Keratinocyte (primary cell): ENCODE data around the gene PLTP. TPM values are rescaled to one million over a fixed set of nuclear protein-coding genes. Genes with fewer than 3 reads are reported as not detected.

Experiments
- DNase-seq: peaks from one replicate; pipeline ENCODE4 v3.0.0-alpha.2; 2011; ENCODE audit warnings: low read depth, missing footprints, low spot score
- FAIRE-seq: peaks from 2 replicates; lab custom pipeline; 2011; peaks lifted over from hg19 to GRCh38; lab: Jason Lieb, UNC
- H2AFZ ChIP-seq: 2 replicates; pipeline ENCODE4 v1.6.0; 2012; ENCODE audit warnings: low read length, control low read depth, inconsistent platforms; ENCODE audit not compliant: control insufficient read depth
- H3K27ac ChIP-seq: 2 replicates; pipeline ENCODE4 v1.5.1; 2011; ENCODE audit warnings: low read length; ENCODE audit not compliant: control insufficient read depth, insufficient read depth
- H3K27me3 ChIP-seq: 3 replicates; pipeline ENCODE4 v1.6.0; 2011; ENCODE audit warnings: low read length; ENCODE audit not compliant: control insufficient read depth, insufficient read depth; ENCODE audit errors: extremely low read depth
- H3K36me3 ChIP-seq, 2 experiments: 2 replicates in 1 of 2; 3 replicates in 1 of 2; pipeline ENCODE4 v1.5.1; 2011; ENCODE audit warnings: low read length in 2 of 2, mild to moderate bottlenecking in 1 of 2; ENCODE audit not compliant: control insufficient read depth in 2 of 2, insufficient read depth in 2 of 2; ENCODE audit errors: extremely low read depth in 1 of 2
- H3K4me1 ChIP-seq: 3 replicates; pipeline ENCODE4 v1.5.1; 2011; ENCODE audit warnings: low read length; ENCODE audit not compliant: control insufficient read depth, insufficient read depth; ENCODE audit errors: extremely low read depth
- H3K4me2 ChIP-seq: 3 replicates; pipeline ENCODE4 v1.6.0; 2011; ENCODE audit warnings: low read depth, low read length; ENCODE audit not compliant: control insufficient read depth, insufficient read depth; ENCODE audit errors: extremely low read depth
- H3K4me3 ChIP-seq, 3 experiments: fragments of 200-600 bp in 1 of 3; sonication (generic) in 1 of 3; 2 replicates in 2 of 3; 3 replicates in 1 of 3; pipeline ENCODE4 v1.5.1; 2011 to 2016; ENCODE audit warnings: low read length in 3 of 3, mild to moderate bottlenecking in 3 of 3, control low read depth in 2 of 3, inconsistent platforms in 1 of 3, low read depth in 1 of 3, mixed read lengths in 1 of 3, mixed run types in 1 of 3, moderate library complexity in 1 of 3; ENCODE audit not compliant: control insufficient read depth in 2 of 3, insufficient read depth in 2 of 3; ENCODE audit errors: extremely low read depth in 1 of 3
- H3K79me2 ChIP-seq: 2 replicates; pipeline ENCODE4 v1.6.0; 2012; ENCODE audit warnings: low read length; ENCODE audit not compliant: control insufficient read depth, insufficient read depth
- H3K9ac ChIP-seq: 3 replicates; pipeline ENCODE4 v1.6.0; 2011; ENCODE audit warnings: low read length; ENCODE audit not compliant: control insufficient read depth, insufficient read depth; ENCODE audit errors: extremely low read depth
- H3K9me1 ChIP-seq: 3 replicates; pipeline ENCODE4 v1.6.0; 2011; ENCODE audit warnings: low read length; ENCODE audit not compliant: control insufficient read depth, insufficient read depth; ENCODE audit errors: extremely low read depth
- H3K9me3 ChIP-seq: 2 replicates; pipeline ENCODE4 v1.5.1; 2012; ENCODE audit warnings: low read depth, low read length; ENCODE audit not compliant: control insufficient read depth
- H4K20me1 ChIP-seq: 3 replicates; pipeline ENCODE4 v1.6.0; 2011; ENCODE audit warnings: low read length; ENCODE audit not compliant: control insufficient read depth, insufficient read depth; ENCODE audit errors: extremely low read depth
- EZH2 ChIP-seq: IDR thresholded peaks from one replicate; pipeline ENCODE4 v1.6.1; 2012; ENCODE audit warnings: inconsistent platforms, mild to moderate bottlenecking, low read length, moderate library complexity
- dilution Hi-C: fragments of 300-500 bp; cut with MboI; formaldehyde crosslinking; loops from one replicate; pipeline ENCODE4 v1.7.0; 2020; ENCODE audit warnings: low sequenced_read_pairs; ENCODE audit not compliant: extremely low pct_ligation_motif_present
- polyA plus RNA-seq, 5 experiments: library from polyadenylated mRNA; depleted of rRNA in 3 of 5; stranded (reverse) in 3 of 5; stranded (forward) in 1 of 5; unstranded in 1 of 5; fragments of >200 nt; gene quantifications; 1 replicate in 1 of 5; 2 replicates in 3 of 5; 3 replicates in 1 of 5; pipeline versions ENCODE4 v1.2.1 to v1.2.3, GENCODE V29; 2011 to 2012; ENCODE audit warnings: missing spikeins in 2 of 5, low read depth in 1 of 5, low replicate concordance in 1 of 5
- TF ChIP-seq, protein P1 (sequence below), 3 experiments: IDR thresholded peaks in 1 of 3; conservative IDR thresholded peaks in 1 of 3; optimal IDR thresholded peaks in 1 of 3; 2 replicates in 2 of 3; 3 replicates in 1 of 3; pipeline versions ENCODE3 to v1.5.1; 2011; ENCODE audit warnings: low read length in 3 of 3, mild to moderate bottlenecking in 3 of 3, moderate library complexity in 2 of 3, control low read depth in 1 of 3, inconsistent platforms in 1 of 3; ENCODE audit not compliant: insufficient read depth in 2 of 3; ENCODE audit errors: extremely low read depth in 1 of 3

Gene PLTP
- polyA plus RNA-seq, 1 donor (not counting 4 experiments of a cell fraction or from before 2014, with no cell fraction given) = 26.3 TPM

DNA sequence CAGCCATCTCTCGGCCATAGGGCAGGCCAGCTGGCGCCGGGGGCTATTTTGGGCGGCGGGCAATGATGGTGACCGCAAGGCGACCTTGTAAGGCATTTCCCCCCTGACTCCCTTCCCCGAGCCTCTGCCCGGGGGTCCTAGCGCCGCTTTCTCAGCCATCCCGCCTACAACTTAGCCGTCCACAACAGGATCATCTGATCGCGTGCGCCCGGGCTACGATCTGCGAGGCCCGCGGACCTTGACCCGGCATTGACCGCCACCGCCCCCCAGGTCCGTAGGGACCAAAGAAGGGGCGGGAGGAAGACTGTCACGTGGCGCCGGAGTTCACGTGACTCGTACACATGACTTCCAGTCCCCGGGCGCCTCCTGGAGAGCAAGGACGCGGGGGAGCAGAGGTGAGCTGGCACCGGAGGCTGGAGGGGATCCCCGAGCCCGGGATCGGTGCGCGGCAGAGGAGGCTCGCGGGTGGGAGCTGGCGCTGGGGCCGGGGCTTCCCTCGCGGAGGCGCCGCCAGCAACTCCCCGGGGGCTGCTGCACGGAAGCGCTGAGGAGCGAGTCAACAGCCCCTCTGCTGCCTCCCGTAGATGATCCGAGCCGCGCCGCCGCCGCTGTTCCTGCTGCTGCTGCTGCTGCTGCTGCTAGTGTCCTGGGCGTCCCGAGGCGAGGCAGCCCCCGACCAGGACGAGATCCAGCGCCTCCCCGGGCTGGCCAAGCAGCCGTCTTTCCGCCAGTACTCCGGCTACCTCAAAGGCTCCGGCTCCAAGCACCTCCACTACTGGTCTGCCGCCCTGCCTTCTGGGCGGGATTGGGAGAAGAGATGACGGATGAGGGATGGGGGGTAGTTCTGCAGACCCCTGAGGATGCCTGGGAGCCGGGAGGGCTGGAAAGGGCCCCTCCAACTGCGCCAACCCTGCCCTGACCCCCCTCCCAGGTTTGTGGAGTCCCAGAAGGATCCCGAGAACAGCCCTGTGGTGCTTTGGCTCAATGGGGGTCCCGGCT, 20.7 kb downstream of the PLTP start, which contains the start of the genes CTSA and NEURL2:
Gene CTSA, plus strand, starts transcription at position 351 of the 999 bp plus-strand sequence. Its CDS starts 234 bp downstream, at position 585.
Gene NEURL2, minus strand, starts transcription at position 224 of the 999 bp plus-strand sequence. Its CDS starts 217 bp downstream, at position 7.
- peak within 1 kb of the TSS; percentile 90 for H2AFZ ChIP-seq
- TF ChIP-seq, protein P1, sequence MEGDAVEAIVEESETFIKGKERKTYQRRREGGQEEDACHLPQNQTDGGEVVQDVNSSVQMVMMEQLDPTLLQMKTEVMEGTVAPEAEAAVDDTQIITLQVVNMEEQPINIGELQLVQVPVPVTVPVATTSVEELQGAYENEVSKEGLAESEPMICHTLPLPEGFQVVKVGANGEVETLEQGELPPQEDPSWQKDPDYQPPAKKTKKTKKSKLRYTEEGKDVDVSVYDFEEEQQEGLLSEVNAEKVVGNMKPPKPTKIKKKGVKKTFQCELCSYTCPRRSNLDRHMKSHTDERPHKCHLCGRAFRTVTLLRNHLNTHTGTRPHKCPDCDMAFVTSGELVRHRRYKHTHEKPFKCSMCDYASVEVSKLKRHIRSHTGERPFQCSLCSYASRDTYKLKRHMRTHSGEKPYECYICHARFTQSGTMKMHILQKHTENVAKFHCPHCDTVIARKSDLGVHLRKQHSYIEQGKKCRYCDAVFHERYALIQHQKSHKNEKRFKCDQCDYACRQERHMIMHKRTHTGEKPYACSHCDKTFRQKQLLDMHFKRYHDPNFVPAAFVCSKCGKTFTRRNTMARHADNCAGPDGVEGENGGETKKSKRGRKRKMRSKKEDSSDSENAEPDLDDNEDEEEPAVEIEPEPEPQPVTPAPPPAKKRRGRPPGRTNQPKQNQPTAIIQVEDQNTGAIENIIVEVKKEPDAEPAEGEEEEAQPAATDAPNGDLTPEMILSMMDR (optimal IDR thresholded peaks at IDR 0.05 in 1 of 3, IDR thresholded peaks at IDR 0.05 in 1 of 3, conservative IDR thresholded peaks at IDR 0.05 in 1 of 3; ENCODE audit: extremely low read depth in 1 of 3, insufficient read depth in 2 of 3, low read length in 3 of 3) = peak in 2 of 3 experiments; percentile 1 to 30
- TF ChIP-seq EZH2 = no peak
- no peaks in the 10 kb centered on the region for H3K9me1 ChIP-seq
- no peaks in the 10 kb centered on the region for H3K79me2 ChIP-seq
- peaks cover 0 to 9% of the 10 kb centered on the region in 2 experiments for H3K36me3 ChIP-seq
- H3K4me3 ChIP-seq = peak within 1 kb of the TSS; percentile 67 to 87 (median 69)
- no peaks in the 10 kb centered on the region for H4K20me1 ChIP-seq
- peaks cover 13% of the 10 kb centered on the region for H3K4me1 ChIP-seq
- dilution Hi-C loops = no loop called here
- H3K27me3 ChIP-seq = no peaks in the 10 kb centered on the region
- DNase-seq (no peak), FAIRE-seq (no peak)
- H3K9ac ChIP-seq = peak within 1 kb of the TSS; percentile 78
- H3K4me2 ChIP-seq = peak within 1 kb of the TSS; percentile 88
- H3K27ac ChIP-seq = peak within 1 kb of the TSS; percentile 54
- no peaks in the 10 kb centered on the region for H3K9me3 ChIP-seq

GRCh38 chr20:45890077-45890984, 21.6 kb downstream of the PLTP start:
- H3K9me1 ChIP-seq = no peaks in the 10 kb centered on the region
- H3K36me3 ChIP-seq = peaks cover 0 to 8% of the 10 kb centered on the region in 2 experiments
- H3K4me3 ChIP-seq = peak overlapping the region; percentile 67 to 87 (median 69)
- DNase-seq (no peak), FAIRE-seq (no peak)
- no peaks in the 10 kb centered on the region for H3K79me2 ChIP-seq
- H4K20me1 ChIP-seq = no peaks in the 10 kb centered on the region
- peak overlapping the region; percentile 90 for H2AFZ ChIP-seq
- no peaks in the 10 kb centered on the region for H3K27me3 ChIP-seq
- H3K9me3 ChIP-seq = no peaks in the 10 kb centered on the region
- peaks cover 15% of the 10 kb centered on the region for H3K4me1 ChIP-seq
- H3K4me2 ChIP-seq = peak overlapping the region; percentile 88
- no peak for TF ChIP-seq EZH2
- TF ChIP-seq, protein P1 (optimal IDR thresholded peaks at IDR 0.05 in 1 of 3, IDR thresholded peaks at IDR 0.05 in 1 of 3, conservative IDR thresholded peaks at IDR 0.05 in 1 of 3; ENCODE audit: extremely low read depth in 1 of 3, insufficient read depth in 2 of 3, low read length in 3 of 3) = peak; percentile 37 to 70 (median 57)
- H3K9ac ChIP-seq = peak overlapping the region; percentile 78
- dilution Hi-C loops = no loop called here
- H3K27ac ChIP-seq = peak overlapping the region; percentile 54
